GM06990 (cell line): Measurements from ENCODE around the gene ATG16L1.

Experiments
- DNase-seq: peaks from one replicate; pipeline ENCODE4 v3.0.0-alpha.2; 2011; ENCODE audit not compliant: insufficient read length; ENCODE audit errors: extremely low read depth
- H3K27me3 ChIP-seq: replicated peaks from 2 replicates; pipeline ENCODE4 v1.6.0; 2011; ENCODE audit warnings: low read length; ENCODE audit not compliant: control insufficient read depth, insufficient read depth
- H3K36me3 ChIP-seq: 2 replicates; pipeline ENCODE4 v1.5.1; 2011; ENCODE audit warnings: low read length; ENCODE audit not compliant: control insufficient read depth, insufficient read depth
- H3K4me3 ChIP-seq: replicated peaks from 2 replicates; pipeline ENCODE4 v1.5.1; 2011; ENCODE audit warnings: low read depth, mild to moderate bottlenecking, control low read depth, low read length
- CTCF ChIP-seq: IDR thresholded peaks from 2 replicates; pipeline ENCODE4 v1.5.1; 2011; ENCODE audit warnings: low read length, control low read depth, mild to moderate bottlenecking, inconsistent platforms; ENCODE audit not compliant: insufficient read depth, poor library complexity, severe bottlenecking

Gene ATG16L1

GRCh38 chr2:233290051-233290845, 38.8 kb downstream of the ATG16L1 start:
- Histone ChIP-seq H3K36me3 (peaks cover 53% of the 10 kb centered on the region), H3K27me3 (no peaks in the 10 kb centered on the region), H3K4me3 (no peak overlapping the region)
- no peak for TF ChIP-seq CTCF
- no peak for DNase-seq

- Histone ChIP-seq H3K4me3 (no peak overlapping the region), H3K36me3 (peaks cover 36% of the 10 kb centered on the region), H3K27me3 (no peaks in the 10 kb centered on the region)
- DNase-seq = no peak
- TF ChIP-seq CTCF = no peak
These were observed 44.4 kb downstream of the ATG16L1 start for GRCh38 chr2:233295891-233296290.

- Histone ChIP-seq H3K4me3 (no peak overlapping the region), H3K36me3 (peaks cover 26% of the 10 kb centered on the region), H3K27me3 (no peaks in the 10 kb centered on the region)
- no peak for DNase-seq
- no peak for TF ChIP-seq CTCF
These were observed 45.6 kb downstream of the ATG16L1 start for GRCh38 chr2:233297076-233297475.

- no peak for TF ChIP-seq CTCF
- no peak for DNase-seq
- Histone ChIP-seq H3K27me3 (no peaks in the 10 kb centered on the region), H3K4me3 (no peak overlapping the region), H3K36me3 (no peaks in the 10 kb centered on the region; the same call in none of the 2 replicates)
These were observed 48.9 kb downstream of the ATG16L1 start for GRCh38 chr2:233300401-233300800.

GRCh38 chr2:233301248-233301647, 49.8 kb downstream of the ATG16L1 start:
- no peak for TF ChIP-seq CTCF
- Histone ChIP-seq H3K36me3 (no peaks in the 10 kb centered on the region; the same call in none of the 2 replicates), H3K4me3 (no peak overlapping the region), H3K27me3 (no peaks in the 10 kb centered on the region)
- DNase-seq = no peak
